Measurements from ENCODE around the gene RNF149.

The RNF149 gene

DNA sequence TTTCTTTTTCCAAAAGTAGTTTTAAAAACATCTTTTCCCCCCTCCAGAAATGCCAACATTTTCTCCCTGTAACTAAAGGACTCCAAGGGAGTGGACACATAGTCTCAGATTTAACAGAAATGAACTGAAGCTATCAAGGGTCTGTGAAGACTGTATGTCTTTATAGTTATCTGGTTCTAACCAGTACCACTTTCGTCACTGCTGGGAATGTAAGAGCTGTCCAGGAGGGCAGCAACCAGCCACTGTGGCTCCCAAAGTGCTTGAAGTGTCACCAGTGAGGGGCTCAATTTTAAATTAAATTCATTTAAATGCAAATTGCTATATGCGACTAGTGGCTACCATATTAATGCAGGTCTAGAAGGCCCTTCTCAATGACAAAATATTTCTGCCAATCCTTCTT is 15.0 kb downstream of the RNF149 start:
- no peak for DNase-seq

DNA sequence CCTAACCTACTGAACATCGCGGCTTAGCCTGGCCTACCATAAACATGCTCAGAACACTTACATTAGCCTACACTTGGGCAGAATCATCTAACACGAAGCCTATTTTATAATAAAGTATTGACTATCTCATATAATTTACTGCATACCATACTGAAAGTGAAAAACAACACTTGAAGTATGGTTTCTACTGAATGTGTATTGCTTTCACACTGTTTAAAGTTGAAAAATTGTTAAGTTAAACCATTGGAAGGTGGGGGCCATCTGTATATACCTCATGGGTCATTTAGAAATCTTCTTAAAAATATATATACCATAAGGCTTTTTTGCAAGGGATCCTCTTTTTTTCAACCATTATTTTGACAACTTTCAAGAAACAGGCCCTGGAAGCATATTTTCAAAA is 16.5 kb downstream of the RNF149 start:
- DNase-seq = no peak

DNA sequence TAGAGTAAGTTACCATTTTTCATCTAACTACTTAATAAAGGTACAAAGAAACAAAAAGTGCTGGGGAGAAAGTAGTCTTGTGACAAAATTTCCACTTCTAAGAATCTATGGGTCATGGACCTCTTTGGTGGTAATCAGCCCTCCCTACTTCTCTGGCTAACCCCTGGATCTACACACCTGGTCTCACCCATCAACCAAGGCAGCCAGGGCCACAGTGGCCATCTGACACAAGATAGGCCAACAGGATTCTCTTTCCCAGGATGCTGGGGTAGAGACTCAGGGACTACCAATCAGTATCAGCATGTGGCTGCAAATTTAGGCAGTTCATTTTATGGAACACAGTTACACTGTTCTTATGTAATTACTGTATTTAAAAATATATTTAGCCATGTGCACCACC is 17.8 kb downstream of the RNF149 start:
- no peak for DNase-seq

GRCh38 chr2:101287303-101287702 is 21.2 kb downstream of the RNF149 start:
- DNase-seq = no peak

DNA sequence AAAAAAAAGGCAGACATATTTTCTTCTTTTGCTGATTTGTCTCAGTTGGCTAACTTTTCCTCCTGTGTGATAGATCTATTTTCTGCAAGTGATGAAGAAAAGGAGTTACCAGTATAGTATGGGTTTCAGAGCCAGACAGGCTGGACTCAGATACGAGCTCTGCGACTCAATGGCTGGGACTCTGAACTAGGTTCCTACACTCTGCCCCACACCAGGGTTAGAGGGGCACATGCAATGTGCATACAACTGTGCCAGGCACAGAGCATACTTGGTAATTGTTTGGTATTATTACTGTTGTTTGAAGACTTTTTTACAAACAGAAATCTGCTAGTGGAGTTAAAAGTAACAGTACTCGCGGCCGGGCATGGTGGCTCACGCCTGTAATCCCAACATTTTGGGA is 21.8 kb downstream of the RNF149 start:
- no peak for DNase-seq

DNA sequence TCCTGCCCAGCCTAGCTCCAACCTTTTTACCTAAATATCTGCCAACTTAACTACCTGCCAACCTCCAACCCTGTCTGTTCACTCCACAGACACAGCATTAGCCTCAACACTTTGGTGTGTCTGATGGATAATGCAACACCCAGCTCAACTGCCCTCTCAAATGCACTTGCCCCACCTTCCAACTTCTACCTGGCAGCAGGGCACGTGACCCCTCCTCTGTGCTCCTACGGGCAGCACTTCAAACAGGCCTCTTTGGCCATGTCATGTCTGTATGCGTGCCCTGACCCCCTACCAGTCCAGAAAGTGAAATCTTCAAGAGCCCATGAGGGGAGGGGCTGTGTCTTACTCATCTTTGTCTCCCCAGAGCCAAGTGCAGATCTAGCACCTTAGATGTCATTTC is 25.5 kb downstream of the RNF149 start:
- no peak for DNase-seq

DNA sequence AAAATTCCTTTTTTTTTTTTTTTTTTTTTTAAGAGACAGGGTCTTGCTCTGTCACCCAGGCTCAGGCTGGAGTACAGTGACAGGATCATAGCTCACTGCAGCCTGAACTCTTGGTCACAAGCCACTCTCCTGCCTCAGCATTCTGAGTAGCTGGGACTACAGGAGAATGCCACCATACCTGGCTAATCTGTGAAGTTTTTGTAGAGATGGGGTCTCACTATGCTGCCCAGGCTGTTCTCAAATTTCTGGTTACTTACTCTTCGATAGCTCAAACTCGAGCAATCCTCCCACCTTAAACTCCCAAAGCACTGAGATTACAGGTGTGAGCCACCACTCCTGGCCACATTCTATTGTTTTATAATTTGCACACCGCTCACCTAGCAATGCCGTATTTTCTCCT is 27.0 kb downstream of the RNF149 start:
- DNase-seq = no peak

DNA sequence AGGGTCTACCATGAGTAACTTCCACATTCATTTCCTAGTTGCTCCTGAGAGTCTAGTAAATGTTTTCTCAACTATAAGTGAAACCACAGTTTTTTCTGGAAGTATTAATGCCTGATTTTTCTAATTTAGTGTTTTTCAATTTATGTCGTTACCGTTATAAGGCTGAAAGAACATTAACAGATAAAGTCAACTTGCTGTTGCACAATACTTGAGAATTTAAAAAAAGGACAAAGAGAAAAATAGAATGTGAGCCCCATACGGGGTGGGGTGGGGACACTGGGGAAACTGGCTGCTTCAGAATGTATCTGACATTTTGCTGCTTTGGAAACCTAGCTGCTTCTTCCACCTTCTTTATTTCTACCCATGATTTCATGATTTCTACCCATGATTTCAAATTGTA is 29.6 kb downstream of the RNF149 start:
- no peak for DNase-seq

DNA sequence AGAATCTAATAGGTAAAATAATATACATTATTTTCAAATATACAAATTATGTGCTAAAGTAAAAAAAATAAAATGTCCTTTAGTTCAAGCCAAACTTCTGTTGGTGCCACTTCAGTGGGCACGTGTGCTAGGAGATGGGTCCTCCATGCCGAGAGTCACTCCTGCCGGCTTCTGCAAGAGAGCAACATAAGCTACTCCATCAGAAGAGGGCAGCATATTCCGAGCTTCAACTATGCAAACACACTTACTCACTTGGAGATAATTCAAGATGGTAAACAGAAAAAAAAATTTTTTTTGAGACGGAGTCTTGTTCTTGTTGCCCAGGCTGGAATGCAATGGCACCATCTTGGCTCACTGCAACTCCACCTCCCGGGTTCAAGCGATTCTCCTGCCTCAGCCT is 31.4 kb downstream of the RNF149 start:
- DNase-seq = no peak

- no peak for DNase-seq
Observed at GRCh38 chr2:101274142-101274541, 34.4 kb downstream of the RNF149 start.

GRCh38 chr2:101273056-101273455 is 35.4 kb downstream of the RNF149 start:
- no peak for DNase-seq

- DNase-seq = no peak
Observed at GRCh38 chr2:101272045-101272784, 36.3 kb downstream of the RNF149 start.

GRCh38 chr2:101270700-101271259 is 37.7 kb downstream of the RNF149 start:
- no peak for DNase-seq

GRCh38 chr2:101267671-101268656 is 40.5 kb downstream of the RNF149 start:
- DNase-seq = no peak

DNA sequence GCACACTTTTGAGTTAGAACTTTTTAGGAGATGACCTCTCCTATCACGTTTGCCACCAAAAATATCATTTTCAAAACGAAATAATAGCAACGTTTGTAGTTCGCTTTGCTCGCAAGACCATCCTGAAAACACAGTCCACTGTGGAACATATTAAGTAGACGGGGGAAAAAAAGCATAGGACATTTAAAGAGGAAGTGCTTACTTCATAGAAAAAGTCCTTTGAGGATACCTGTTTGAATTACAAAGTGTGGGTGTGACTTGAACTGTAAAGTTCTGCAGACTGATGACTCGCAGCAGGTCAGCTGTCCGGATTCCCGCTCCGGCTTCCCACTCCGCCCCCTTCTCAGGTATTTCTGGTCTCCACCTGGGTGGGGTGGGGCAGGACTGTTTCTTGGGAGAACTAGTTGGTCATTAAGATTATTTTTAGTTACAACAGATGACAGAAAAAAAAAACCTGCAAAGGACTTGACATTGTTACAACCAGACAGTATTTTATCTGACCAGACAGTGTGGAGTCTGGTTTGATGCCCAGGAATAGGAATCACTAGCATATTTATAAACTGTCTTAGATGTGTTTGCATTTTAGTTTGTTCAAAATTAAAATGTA is 42.5 kb downstream of the RNF149 start:
- no peak for DNase-seq

GRCh38 chr2:101264360-101264939 is 44.1 kb downstream of the RNF149 start:
- DNase-seq = no peak

- DNase-seq = no peak
Observed at GRCh38 chr2:101263377-101263800, 45.1 kb downstream of the RNF149 start.

- DNase-seq = no peak
Observed at GRCh38 chr2:101262142-101262541, 46.4 kb downstream of the RNF149 start.

- DNase-seq = no peak
Observed at GRCh38 chr2:101258804-101259203, 49.7 kb downstream of the RNF149 start.

GRCh38 chr2:101256316-101256715 is 52.2 kb downstream of the RNF149 start:
- DNase-seq = no peak

- no peak for DNase-seq
Observed at GRCh38 chr2:101255501-101255900, 53.0 kb downstream of the RNF149 start.

- no peak for DNase-seq
Observed at GRCh38 chr2:101253703-101254450, 54.6 kb downstream of the RNF149 start.

All from NCI-H1694 treated with DMSO at 0.1 percent for 48 hours (cell line).